HepG2 (cell line): ENCODE results near the gene STIP1. TPM values are rescaled to one million over a fixed set of nuclear protein-coding genes. Genes with fewer than 3 reads are reported as not detected.

Experiments used
- ATAC-seq: fragments of 200-7000 bp; cut with Tn5 transposase; 3 replicates; pipeline ENCODE4 v1.9.1; 2020; ENCODE audit warnings: mild to moderate bottlenecking, moderate library complexity
- BruUV-seq: library from RNA; stranded (reverse); fragments of 400-500 nt; replicated peaks from 2 replicates; lab custom pipeline; 2021; lab: Mats Ljungman, UMichigan
- CTCF ChIA-PET: fragments of 300-600 bp; formaldehyde crosslinking; extraction: SDS; loops from one replicate; lab custom pipeline; 2021; ENCODE audit warnings: low total read pairs, inconsistent platforms, low intra/inter-chr PET ratio; lab: Yijun Ruan, JAX
- POLR2A ChIA-PET: fragments of 350-600 bp; sonication (Branson Sonifier 250); formaldehyde crosslinking; loops from one replicate; lab custom pipeline; 2020; ENCODE audit warnings: antibody characterized with exemption, inconsistent platforms; lab: Yijun Ruan, JAX
- DNase-seq: peaks from one replicate; pipeline ENCODE4 v3.0.0-alpha.2; 2015; ENCODE audit warnings: low spot score
- FAIRE-seq: peaks from 3 replicates; lab custom pipeline; 2011; peaks lifted over from hg19 to GRCh38; lab: Jason Lieb, UNC
- H2AFZ ChIP-seq: one replicate; pipeline ENCODE4 v1.6.1; 2011; ENCODE audit warnings: low read length, inconsistent platforms
- H3K27ac ChIP-seq: fragments of 300-600 bp; 3 replicates; pipeline ENCODE4 v1.8.0; 2011; ENCODE audit warnings: mixed run types, mild to moderate bottlenecking, mixed read lengths, low read length, inconsistent platforms; ENCODE audit not compliant: insufficient read depth; ENCODE audit errors: extremely low read length
- H3K27me3 ChIP-seq, 2 experiments: fragments of 200-600 bp in 1 of 2; 2 replicates in 1 of 2; 3 replicates in 1 of 2; pipeline versions ENCODE4 v1.6.0 to v1.8.0; 2011; ENCODE audit warnings: low read length in 2 of 2, mild to moderate bottlenecking in 2 of 2, moderate library complexity in 2 of 2, inconsistent platforms in 1 of 2; ENCODE audit not compliant: insufficient read depth in 2 of 2, control insufficient read depth in 1 of 2
- H3K36me3 ChIP-seq, 2 experiments: fragments of 200-600 bp in 1 of 2; replicated peaks in 1 of 2; 2 replicates in 1 of 2; 3 replicates in 1 of 2; pipeline versions ENCODE4 v1.5.1 to v1.8.0; 2011; ENCODE audit warnings: low read length in 2 of 2, inconsistent platforms in 1 of 2; ENCODE audit not compliant: insufficient read depth in 2 of 2, control insufficient read depth in 1 of 2
- H3K4me1 ChIP-seq: 2 replicates; pipeline ENCODE4 v1.5.1; 2012; ENCODE audit warnings: low read length, inconsistent platforms; ENCODE audit not compliant: insufficient read depth
- H3K4me2 ChIP-seq: 2 replicates; pipeline ENCODE4 v1.6.0; 2011; ENCODE audit warnings: low read depth, low read length, inconsistent platforms
- H3K4me3 ChIP-seq, 3 experiments: fragments of 200-600 bp in 1 of 3; sonication (generic), shearing (Covaris generic) in 1 of 3; replicated peaks in 1 of 3; 2 replicates each; pipeline ENCODE4 v1.5.1; 2011 to 2016; ENCODE audit warnings: low read length in 3 of 3, inconsistent platforms in 2 of 3, low read depth in 2 of 3, mild to moderate bottlenecking in 2 of 3, control low read depth in 1 of 3, mixed read lengths in 1 of 3; ENCODE audit not compliant: insufficient read depth in 1 of 3
- H3K79me2 ChIP-seq: one replicate; pipeline ENCODE4 v1.6.1; 2011; ENCODE audit warnings: low read length, inconsistent platforms; ENCODE audit not compliant: insufficient read depth
- H3K9ac ChIP-seq: 2 replicates; pipeline ENCODE4 v1.6.0; 2011; ENCODE audit warnings: mild to moderate bottlenecking, low read depth, low read length, inconsistent platforms; ENCODE audit not compliant: insufficient read depth
- H3K9me3 ChIP-seq: 2 replicates; pipeline ENCODE4 v1.5.1; 2012; ENCODE audit warnings: mild to moderate bottlenecking, low read length
- H4K20me1 ChIP-seq: 2 replicates; pipeline ENCODE4 v1.6.0; 2011; ENCODE audit warnings: inconsistent platforms, mild to moderate bottlenecking, low read length, moderate library complexity; ENCODE audit not compliant: insufficient read depth
- CEBPB ChIP-seq: IDR thresholded peaks from 2 replicates; pipeline ENCODE4 v1.6.1; 2011; ENCODE audit warnings: low read depth, low read length, improper control_type of control experiment, borderline replicate concordance
- CEBPG ChIP-seq: IDR thresholded peaks from 2 replicates; pipeline ENCODE4 v1.6.1; 2016
- JDP2 ChIP-seq: sonication (generic); formaldehyde crosslinking; IDR thresholded peaks from 2 replicates; pipeline ENCODE4 v1.8.1; 2022; ENCODE audit warnings: missing genetic modification reagents, borderline replicate concordance
- MEIS1 ChIP-seq: sonication (generic); formaldehyde crosslinking; IDR thresholded peaks from 2 replicates; pipeline ENCODE4 v1.9.0; 2021; ENCODE audit warnings: mild to moderate bottlenecking, missing genetic modification reagents, moderate library complexity, borderline replicate concordance
- ONECUT2 ChIP-seq: sonication (generic); formaldehyde crosslinking; IDR thresholded peaks from 2 replicates; pipeline ENCODE4 v1.4.0; 2020; ENCODE audit warnings: missing genetic modification reagents
- PAF1 ChIP-seq: IDR thresholded peaks from 2 replicates; pipeline ENCODE4 v1.6.1; 2016; ENCODE audit warnings: missing genetic modification reagents, missing compliant biosample characterization
- PBX2 ChIP-seq: IDR thresholded peaks from 2 replicates; pipeline ENCODE4 v1.6.1; 2016; ENCODE audit warnings: control low read depth
- THAP11 ChIP-seq: IDR thresholded peaks from 2 replicates; pipeline ENCODE4 v1.6.1; 2016; ENCODE audit warnings: missing biosample characterization, missing genetic modification reagents
- ZNF138 ChIP-seq: sonication (generic); formaldehyde crosslinking; IDR thresholded peaks from 2 replicates; pipeline ENCODE4 v1.5.0; 2020; ENCODE audit warnings: mild to moderate bottlenecking, low read depth, missing genetic modification reagents
- ZNF646 ChIP-seq: sonication (generic); formaldehyde crosslinking; IDR thresholded peaks from 2 replicates; pipeline ENCODE4 v1.9.0; 2021; ENCODE audit warnings: mild to moderate bottlenecking, missing genetic modification reagents
- WGBS: methylation state at CpG from one replicate; pipeline ENCODE4 v1.1.6; 2017; ENCODE audit warnings: low lambda C conversion rate; 5-methylcytosine and 5-hydroxymethylcytosine counted together
- in situ Hi-C: cut with HindIII; loops from 2 replicates; pipeline ENCODE4 v1.10.0; 2017; ENCODE audit warnings: low pct_unique_long_range_greater_than_20kb; ENCODE audit not compliant: extremely low pct_ligation_motif_present
- intact Hi-C: fragments of 100-400 bp; cut with micrococcal nuclease; formaldehyde crosslinking; loops from one replicate; pipeline ENCODE4 v1.10.0; 2022; ENCODE audit not compliant: unreplicated experiment
- polyA plus RNA-seq, 8 experiments: library from polyadenylated mRNA; depleted of rRNA in 3 of 8; stranded (reverse) in 7 of 8; unstranded in 1 of 8; fragments of >200 nt; fragmentation: Illumina TruSeq in 4 of 8; extraction: Trizol in 4 of 8; gene quantifications; 2 replicates each; pipeline versions ENCODE4 v1.2.1 to v1.2.3, GENCODE V29; 2011 to 2016; ENCODE audit warnings: low read depth in 4 of 8, missing spikeins in 1 of 8, mixed read lengths in 1 of 8; ENCODE audit not compliant: insufficient read depth in 1 of 8
- total RNA-seq, 5 experiments: library from RNA; depleted of rRNA; stranded (reverse); fragments of >200 nt; fragmentation: Illumina TruSeq; extraction: Trizol; gene quantifications; 2 replicates each; pipeline ENCODE4 v1.2.3, GENCODE V29; 2016; ENCODE audit warnings: low read depth in 1 of 5

Gene STIP1
- total and polyA plus RNA-seq, 2 of the 13 experiments (the other 11 are each of a cell fraction or from before 2014, with no cell fraction given) = 81.1 to 217 TPM

DNA sequence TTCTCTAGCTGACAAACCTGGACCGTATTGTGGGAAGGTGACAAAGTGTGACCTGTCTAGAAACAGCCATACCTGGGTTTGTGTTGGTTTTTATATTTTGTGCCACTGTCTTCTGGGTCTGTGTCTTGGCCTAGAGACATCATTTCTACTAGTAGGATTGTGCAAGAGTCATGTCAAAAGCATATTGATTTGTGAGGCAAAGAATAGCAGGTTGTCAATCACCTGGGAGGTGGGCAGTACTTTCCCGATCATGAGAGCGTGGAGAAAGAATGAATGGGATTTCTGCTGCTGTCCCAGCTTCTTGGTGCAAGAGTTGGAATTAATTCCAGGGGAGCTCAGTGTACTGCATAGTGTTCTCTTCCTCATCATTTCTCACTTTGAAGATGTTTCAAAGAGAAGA is 15.6 kb downstream of the STIP1 start:
- CTCF ChIA-PET = no interaction called here
- POLR2A ChIA-PET = interaction anchor here (1.0 to 1.2 kb wide), 2 partner anchors 10 to 16 kb away, joined by 3 to 4 read pairs; partner anchors contain the start of gene STIP1
- Histone ChIP-seq H3K36me3 (peaks cover 42 to 67% of the 10 kb centered on the region in 2 experiments), H3K27me3 (no peaks in the 10 kb centered on the region), H3K4me3 (no peak overlapping the region), H3K27ac (no peak overlapping the region), H3K4me1 (peaks cover 14% of the 10 kb centered on the region), H3K9me3 (no peaks in the 10 kb centered on the region), H2AFZ (no peak overlapping the region), H3K79me2 (no peaks in the 10 kb centered on the region), H3K9ac (no peak overlapping the region), H4K20me1 (0 out of 2 replicates have a peak, but pooled peaks cover 2% of the 10 kb centered on the region), H3K4me2 (no peak overlapping the region)
- in situ Hi-C loops = no loop called here
- TF ChIP-seq THAP11 (0 out of 2 replicates have a peak, but pooled peaks have one; percentile 21), CEBPG (CRISPR knock-in tag) (peak; percentile 53), PBX2 (CRISPR knock-in tag) (0 out of 2 replicates have a peak, but pooled peaks have one; percentile 51), JDP2 (no peak), ZNF138 (CRISPR knock-in tag) (no peak), MEIS1 (peak; percentile 45; the same call in 1 of the 2 replicates), ZNF646 (no peak), PAF1 (CRISPR knock-in tag) (0 out of 2 replicates have a peak, but pooled peaks have one; percentile 47), CEBPB (peak; percentile 81), ONECUT2 (peak; percentile 53; the same call in 1 of the 2 replicates)
- DNase-seq (no peak), FAIRE-seq (no peak), ATAC-seq (no peak)
- intact Hi-C loops = no loop called here
- BruUV-seq = no TSS peak
- WGBS = 87% methylated on average over 3 of the region's 3 CpGs
